ENCODE measurements around the gene GRM4. TPM values are rescaled to one million over a fixed set of nuclear protein-coding genes. Genes with fewer than 3 reads are reported as not detected.

Gene GRM4
- total and polyA plus RNA-seq, 10 of the 15 experiments (the other 5 are each of a cell fraction or from before 2014, with no cell fraction given): 0.01 to 0.31 (median 0.05) TPM; not detected in 2

GRCh38 chr6:34064675-34065074 is 81.2 kb downstream of the GRM4 start (continued):
- TF ChIP-seq GABPA (IDR thresholded peaks at IDR 0.05; ENCODE audit: low read depth) (no peak), CEBPB (IDR thresholded peaks at IDR 0.05; ENCODE audit: borderline replicate concordance in 1 of 2, low read depth in 2 of 2, low read length in 2 of 2) (no peak), NBN (IDR thresholded peaks at IDR 0.05) (no peak), REST (IDR thresholded peaks at IDR 0.05; ENCODE audit: low read depth, low read length) (no peak)

GRCh38 chr6:34063651-34064050 is 82.2 kb downstream of the GRM4 start:
- no peaks in the 10 kb centered on the region for H3K4me1 ChIP-seq (ENCODE audit: control insufficient read depth, insufficient read depth, low read length)
- no TSS peak for BruUV-seq (replicated peaks)
- ChIA-PET SMC1A (ENCODE audit: uncharacterized antibody, unreplicated experiment) (no interaction called here), CTCF (no interaction called here), RAD21 (ENCODE audit: unreplicated experiment) (no interaction called here), POLR2A (no interaction called here)
- intact Hi-C loops (cut with micrococcal nuclease; ENCODE audit: unreplicated experiment): no loop called here
- H2AFZ ChIP-seq (ENCODE audit: control insufficient read depth, low read depth, low read length): no peak overlapping the region
- ATAC-seq (no peak), DNase-seq (ENCODE audit: low read depth, low spot score) (no peak), FAIRE-seq (no peak)
- peaks cover 3% of the 10 kb centered on the region in 2 experiments; a peak in 2 of 4 replicates for H3K27me3 ChIP-seq (replicated peaks in 1 of 2; ENCODE audit: control insufficient read depth in 2 of 2, insufficient read depth in 2 of 2, low read length in 1 of 2)
- H3K9me3 ChIP-seq (replicated peaks; ENCODE audit: control insufficient read depth, insufficient read depth, low read length): no peaks in the 10 kb centered on the region
- H3K79me2 ChIP-seq (ENCODE audit: control insufficient read depth, insufficient read depth, low read length): no peaks in the 10 kb centered on the region
- no peak overlapping the region for H3K9ac ChIP-seq (ENCODE audit: control insufficient read depth, insufficient read depth, low read length)
- no peaks in the 10 kb centered on the region for H3K36me3 ChIP-seq (ENCODE audit: control insufficient read depth in 2 of 2, insufficient read depth in 2 of 2, low read length in 1 of 2)
- no peak overlapping the region for H3K4me3 ChIP-seq
- H3K4me2 ChIP-seq (ENCODE audit: control insufficient read depth, insufficient read depth): no peak overlapping the region
- in situ Hi-C loops (cut with MboI): no loop called here
- no peak overlapping the region for H3K27ac ChIP-seq (ENCODE audit: control insufficient read depth, insufficient read depth)
- TF ChIP-seq MYB (IDR thresholded peaks at IDR 0.05; ENCODE audit: borderline replicate concordance, low read depth, low read length) (no peak), POLR2AphosphoS5 (IDR thresholded peaks at IDR 0.05; ENCODE audit: low read length) (no peak), CHD1 (IDR thresholded peaks at IDR 0.05; ENCODE audit: low read depth, low read length) (no peak), RUNX3 (IDR thresholded peaks at IDR 0.05; ENCODE audit: low read length) (no peak), SMAD5 (IDR thresholded peaks at IDR 0.05; ENCODE audit: low read depth) (no peak)
- H4K20me1 ChIP-seq (ENCODE audit: control insufficient read depth, insufficient read depth): no peaks in the 10 kb centered on the region
- WGBS (ENCODE audit: insufficient coverage, insufficient replicate concordance, low lambda C conversion rate, missing lambda C conversion rate): 32% methylated on average over 6 of the region's 6 CpGs

All from GM12878 (cell line).